ENCODE data around the gene ZSWIM9. TPM values are rescaled to one million over a fixed set of nuclear protein-coding genes. Genes with fewer than 3 reads are reported as not detected.

The ZSWIM9 gene
- total and polyA plus RNA-seq, 4 donors: 3.4 to 7.6 (median 4.3) TPM

DNA sequence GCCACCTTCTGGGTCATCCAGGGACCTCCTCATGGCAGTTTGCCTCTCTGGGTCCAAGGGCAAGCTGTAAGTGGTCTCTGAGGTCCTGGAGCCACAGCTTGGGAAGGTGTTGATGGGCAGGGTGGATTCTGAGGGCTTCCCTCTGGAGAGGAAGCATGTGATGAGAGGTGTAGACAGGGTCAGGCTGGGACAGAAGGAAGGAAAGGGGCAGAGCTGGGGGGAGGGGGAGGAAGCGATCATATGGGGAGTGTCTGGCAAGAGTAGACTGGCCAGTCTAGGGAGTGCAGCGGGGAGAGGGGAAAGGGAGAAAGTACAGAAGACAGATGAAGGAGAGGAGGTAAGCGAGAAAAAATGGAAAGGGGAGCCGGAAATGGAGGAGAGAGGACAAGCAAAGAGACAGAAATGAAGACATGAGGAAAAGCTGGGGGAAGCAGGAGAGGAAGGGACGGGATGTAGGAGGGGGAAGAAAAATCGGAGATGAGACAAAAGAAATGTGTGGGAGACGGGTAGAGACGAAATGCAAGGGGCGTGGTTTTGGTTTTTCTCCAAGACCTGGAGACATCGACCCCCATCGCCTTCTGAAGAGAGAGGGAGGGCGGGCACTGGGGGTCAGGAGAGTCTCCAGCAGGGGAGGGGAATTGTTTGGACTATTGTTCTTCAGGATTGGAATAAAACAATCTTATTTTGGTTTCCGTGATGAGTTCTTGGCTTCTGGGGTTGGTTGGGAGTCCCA, 26.6 kb downstream of the ZSWIM9 start:
- WGBS, 2 donors: 44 to 53% methylated on average over 13 of the region's 13 CpGs
- H3K27ac ChIP-seq (ENCODE audit: low read depth in 1 of 2, low read length in 1 of 2): no peak overlapping the region
- no peak overlapping the region for H3K9ac ChIP-seq (ENCODE audit: insufficient read depth in 1 of 2, low read length in 2 of 2)
- no peak overlapping the region for H3K4me3 ChIP-seq
- TF ChIP-seq, protein P1, sequence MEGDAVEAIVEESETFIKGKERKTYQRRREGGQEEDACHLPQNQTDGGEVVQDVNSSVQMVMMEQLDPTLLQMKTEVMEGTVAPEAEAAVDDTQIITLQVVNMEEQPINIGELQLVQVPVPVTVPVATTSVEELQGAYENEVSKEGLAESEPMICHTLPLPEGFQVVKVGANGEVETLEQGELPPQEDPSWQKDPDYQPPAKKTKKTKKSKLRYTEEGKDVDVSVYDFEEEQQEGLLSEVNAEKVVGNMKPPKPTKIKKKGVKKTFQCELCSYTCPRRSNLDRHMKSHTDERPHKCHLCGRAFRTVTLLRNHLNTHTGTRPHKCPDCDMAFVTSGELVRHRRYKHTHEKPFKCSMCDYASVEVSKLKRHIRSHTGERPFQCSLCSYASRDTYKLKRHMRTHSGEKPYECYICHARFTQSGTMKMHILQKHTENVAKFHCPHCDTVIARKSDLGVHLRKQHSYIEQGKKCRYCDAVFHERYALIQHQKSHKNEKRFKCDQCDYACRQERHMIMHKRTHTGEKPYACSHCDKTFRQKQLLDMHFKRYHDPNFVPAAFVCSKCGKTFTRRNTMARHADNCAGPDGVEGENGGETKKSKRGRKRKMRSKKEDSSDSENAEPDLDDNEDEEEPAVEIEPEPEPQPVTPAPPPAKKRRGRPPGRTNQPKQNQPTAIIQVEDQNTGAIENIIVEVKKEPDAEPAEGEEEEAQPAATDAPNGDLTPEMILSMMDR (IDR thresholded peaks at IDR 0.05; ENCODE audit: control extremely low read depth, extremely low read depth): no peak
- DNase-seq (peak in 1 of 3 donors; percentile 49), ATAC-seq (ENCODE audit: insufficient read depth, low FRiP score) (no peak)
- peaks cover 0 to 7% (median 2%) of the 10 kb centered on the region in 5 donors for H3K4me1 ChIP-seq (ENCODE audit: control insufficient read depth in 5 of 5, insufficient read depth in 5 of 5, low read length in 5 of 5)
- H3K9me3 ChIP-seq (ENCODE audit: control insufficient read depth in 4 of 4, insufficient read depth in 3 of 4, low read length in 3 of 4): no peaks in the 10 kb centered on the region
- H3K27me3 ChIP-seq (ENCODE audit: control insufficient read depth in 3 of 3, insufficient read depth in 3 of 3, low read length in 2 of 3): no peaks in the 10 kb centered on the region
- peaks cover 0 to 2% (median 0%) of the 10 kb centered on the region in 4 donors for H3K36me3 ChIP-seq (ENCODE audit: control insufficient read depth in 4 of 4, insufficient read depth in 4 of 4, low read length in 4 of 4)

DNA sequence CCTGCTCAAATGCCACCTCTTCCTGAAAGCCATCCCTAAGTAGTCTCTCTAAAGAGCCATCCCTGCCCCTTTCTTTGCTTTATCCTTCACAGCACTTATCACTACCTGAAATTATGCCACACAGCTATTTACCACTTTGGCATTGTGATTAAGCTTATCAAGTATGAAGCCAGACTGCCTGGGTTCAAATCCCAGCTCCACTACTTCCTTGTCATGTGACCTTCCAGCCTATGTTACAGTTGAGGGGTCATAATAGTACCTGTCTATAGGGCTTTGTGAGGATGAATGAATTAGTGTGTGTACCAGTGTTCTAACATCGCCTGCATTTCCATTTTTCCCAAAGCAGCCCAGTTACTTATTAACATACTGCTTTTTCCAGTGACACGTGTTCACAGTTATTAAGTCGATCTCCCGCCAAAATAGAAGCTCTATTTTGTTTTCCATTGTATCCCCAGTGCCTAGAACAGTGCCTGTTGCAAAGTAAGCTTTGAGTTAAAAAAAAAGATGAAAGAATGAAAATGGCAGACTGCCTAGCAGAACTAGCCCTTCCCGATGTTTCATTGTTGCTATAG, 32.8 kb downstream of the ZSWIM9 start:
- WGBS, 2 donors: 17 to 18% methylated on average over 5 of the region's 5 CpGs
- ATAC-seq (ENCODE audit: insufficient read depth, low FRiP score): no peak
- H3K9ac ChIP-seq (ENCODE audit: insufficient read depth in 1 of 2, low read length in 2 of 2): peak overlapping the region; percentile 2 to 20
- peak overlapping the region; percentile 42 for H3K4me3 ChIP-seq
- peak overlapping the region; percentile 58 to 71 for H3K27ac ChIP-seq (ENCODE audit: low read depth in 1 of 2, low read length in 1 of 2)
- no peaks in the 10 kb centered on the region for H3K9me3 ChIP-seq (ENCODE audit: control insufficient read depth in 4 of 4, insufficient read depth in 3 of 4, low read length in 3 of 4)
- peaks cover 0 to 8% (median 0%) of the 10 kb centered on the region in 4 donors for H3K36me3 ChIP-seq (ENCODE audit: control insufficient read depth in 4 of 4, insufficient read depth in 4 of 4, low read length in 4 of 4)
- H3K27me3 ChIP-seq (ENCODE audit: control insufficient read depth in 3 of 3, insufficient read depth in 3 of 3, low read length in 2 of 3): no peaks in the 10 kb centered on the region
- H3K4me1 ChIP-seq (ENCODE audit: control insufficient read depth in 5 of 5, insufficient read depth in 5 of 5, low read length in 5 of 5): peaks cover 1 to 13% (median 9%) of the 10 kb centered on the region in 5 donors
- TF ChIP-seq, protein P1 (IDR thresholded peaks at IDR 0.05; ENCODE audit: control extremely low read depth, extremely low read depth): no peak
- no peak for DNase-seq

DNA sequence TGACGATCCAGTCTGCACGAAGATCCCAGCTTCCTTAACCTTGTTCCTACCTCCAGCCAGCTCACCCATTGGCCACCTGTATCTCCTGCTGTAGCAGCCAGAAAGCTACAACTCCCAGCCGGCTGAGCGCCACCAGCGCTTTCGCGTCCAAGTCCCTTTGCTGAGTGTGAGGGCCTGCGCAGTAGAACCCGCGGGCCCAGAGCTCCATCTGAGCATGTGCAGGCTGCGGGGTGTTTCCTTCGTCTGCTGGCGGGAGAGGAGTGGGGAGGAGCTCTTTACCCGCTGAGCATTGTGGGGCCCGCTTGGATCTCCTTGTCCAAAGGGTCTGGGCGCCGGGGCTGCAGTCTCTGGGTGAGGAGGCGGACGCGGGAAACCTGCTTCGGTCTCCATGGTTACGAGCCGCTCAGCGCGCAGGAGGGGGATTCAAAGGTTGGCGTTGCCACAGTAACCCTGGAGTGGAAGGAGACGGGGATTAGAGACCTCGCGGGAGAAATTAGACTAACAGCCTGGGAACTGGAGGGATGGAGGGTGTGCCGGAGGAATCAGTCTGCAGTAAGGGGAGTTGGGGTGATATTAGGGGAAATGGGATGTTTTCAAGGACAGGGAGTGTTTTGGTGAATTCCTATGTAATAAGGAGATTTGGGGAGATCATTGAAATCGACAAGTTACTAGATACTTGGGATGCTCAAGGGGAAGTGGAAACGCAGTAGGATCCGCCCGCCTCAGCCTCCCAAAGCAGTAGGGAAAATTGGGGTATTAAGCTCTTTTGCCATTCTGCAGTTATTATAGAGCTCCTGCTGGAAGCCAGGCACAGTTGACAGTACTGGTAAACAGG, 33.5 kb downstream of the ZSWIM9 start:
- Histone ChIP-seq H3K4me3 (peak overlapping the region; percentile 67), H3K36me3 (ENCODE audit: control insufficient read depth in 4 of 4, insufficient read depth in 4 of 4, low read length in 4 of 4) (peaks cover 0 to 8% (median 0%) of the 10 kb centered on the region in 4 donors), H3K9ac (ENCODE audit: insufficient read depth in 1 of 2, low read length in 2 of 2) (peak overlapping the region; percentile 65 to 68), H3K4me1 (ENCODE audit: control insufficient read depth in 5 of 5, insufficient read depth in 5 of 5, low read length in 5 of 5) (peaks cover 1 to 13% (median 9%) of the 10 kb centered on the region in 5 donors), H3K27ac (ENCODE audit: low read depth in 1 of 2, low read length in 1 of 2) (peak overlapping the region; percentile 58 to 71), H3K27me3 (ENCODE audit: control insufficient read depth in 3 of 3, insufficient read depth in 3 of 3, low read length in 2 of 3) (no peaks in the 10 kb centered on the region), H3K9me3 (ENCODE audit: control insufficient read depth in 4 of 4, insufficient read depth in 3 of 4, low read length in 3 of 4) (no peaks in the 10 kb centered on the region)
- ATAC-seq (ENCODE audit: insufficient read depth, low FRiP score) (peak; percentile 92), DNase-seq (peak; percentile 97 to 98 (median 98))
- TF ChIP-seq, protein P1 (IDR thresholded peaks at IDR 0.05; ENCODE audit: control extremely low read depth, extremely low read depth): no peak
- WGBS, 2 donors: 0% methylated on average over 34 of the region's 34 CpGs
